Measurements from ENCODE around the gene PYGM. TPM values are rescaled to one million over a fixed set of nuclear protein-coding genes. Genes with fewer than 3 reads are reported as not detected.

PYGM gene
- total RNA-seq, 6 donors from 2014 or later, result 1.0 to 3.7 (median 1.5) TPM

DNA sequence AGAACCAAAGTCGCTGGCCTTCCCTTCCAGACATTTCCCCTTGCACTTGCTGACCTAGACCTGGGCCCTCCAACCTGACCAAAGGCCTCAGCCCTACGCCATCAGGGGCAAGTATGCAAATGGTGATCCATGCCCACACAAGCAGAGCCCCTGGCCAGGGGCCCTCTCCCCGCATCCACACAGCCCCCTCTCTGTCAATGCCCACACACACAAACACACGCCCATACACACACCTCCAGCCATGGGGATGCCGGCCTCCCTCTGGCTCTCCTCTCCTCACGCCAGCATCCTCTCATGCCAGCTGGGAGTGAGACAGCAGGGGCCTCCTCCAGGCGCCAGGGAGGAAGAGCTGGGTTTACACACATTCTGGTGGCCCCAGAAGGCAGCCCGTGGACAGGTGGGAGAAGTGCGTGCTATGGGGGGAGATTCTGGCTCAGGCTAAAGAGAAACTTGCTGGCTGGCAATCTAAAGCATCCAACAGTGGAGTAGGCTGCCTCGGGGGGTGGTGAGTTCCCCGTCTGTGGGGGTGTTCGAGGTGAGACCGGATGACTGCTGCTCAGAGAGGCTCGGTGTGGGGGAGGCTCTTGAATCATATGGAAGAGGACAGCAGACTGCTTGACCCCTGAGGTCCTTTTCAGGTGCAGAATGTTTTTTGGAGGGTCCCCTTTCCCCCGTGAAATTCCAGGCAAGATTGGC is 41.5 kb downstream of the PYGM start:
- H3K36me3 ChIP-seq, result no peaks in the 10 kb centered on the region
- H3K9me3 ChIP-seq, result no peaks in the 10 kb centered on the region
- DNase-seq, result peak in 1 of 2 donors; percentile 33
- H3K4me1 ChIP-seq, result peaks cover under 1 to 12% (median 5%) of the 10 kb centered on the region in 4 donors
- H3K27me3 ChIP-seq, result peaks cover 0 to 32% (median 16%) of the 10 kb centered on the region in 4 donors
- no peak overlapping the region for H3K27ac ChIP-seq
- no peak for ATAC-seq (ENCODE audit: low FRiP score in 2 of 2)
- H3K4me3 ChIP-seq, result no peak overlapping the region
- TF ChIP-seq EP300 (IDR thresholded peaks at IDR 0.05) (no peak), POLR2A (IDR thresholded peaks at IDR 0.05) (no peak), POLR2AphosphoS5 (IDR thresholded peaks at IDR 0.05) (no peak)
- TF ChIP-seq, protein P1, sequence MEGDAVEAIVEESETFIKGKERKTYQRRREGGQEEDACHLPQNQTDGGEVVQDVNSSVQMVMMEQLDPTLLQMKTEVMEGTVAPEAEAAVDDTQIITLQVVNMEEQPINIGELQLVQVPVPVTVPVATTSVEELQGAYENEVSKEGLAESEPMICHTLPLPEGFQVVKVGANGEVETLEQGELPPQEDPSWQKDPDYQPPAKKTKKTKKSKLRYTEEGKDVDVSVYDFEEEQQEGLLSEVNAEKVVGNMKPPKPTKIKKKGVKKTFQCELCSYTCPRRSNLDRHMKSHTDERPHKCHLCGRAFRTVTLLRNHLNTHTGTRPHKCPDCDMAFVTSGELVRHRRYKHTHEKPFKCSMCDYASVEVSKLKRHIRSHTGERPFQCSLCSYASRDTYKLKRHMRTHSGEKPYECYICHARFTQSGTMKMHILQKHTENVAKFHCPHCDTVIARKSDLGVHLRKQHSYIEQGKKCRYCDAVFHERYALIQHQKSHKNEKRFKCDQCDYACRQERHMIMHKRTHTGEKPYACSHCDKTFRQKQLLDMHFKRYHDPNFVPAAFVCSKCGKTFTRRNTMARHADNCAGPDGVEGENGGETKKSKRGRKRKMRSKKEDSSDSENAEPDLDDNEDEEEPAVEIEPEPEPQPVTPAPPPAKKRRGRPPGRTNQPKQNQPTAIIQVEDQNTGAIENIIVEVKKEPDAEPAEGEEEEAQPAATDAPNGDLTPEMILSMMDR (IDR thresholded peaks at IDR 0.05), result no peak
- WGBS, 2 donors, result 70 to 76% methylated on average over 15 of the region's 15 CpGs

DNA sequence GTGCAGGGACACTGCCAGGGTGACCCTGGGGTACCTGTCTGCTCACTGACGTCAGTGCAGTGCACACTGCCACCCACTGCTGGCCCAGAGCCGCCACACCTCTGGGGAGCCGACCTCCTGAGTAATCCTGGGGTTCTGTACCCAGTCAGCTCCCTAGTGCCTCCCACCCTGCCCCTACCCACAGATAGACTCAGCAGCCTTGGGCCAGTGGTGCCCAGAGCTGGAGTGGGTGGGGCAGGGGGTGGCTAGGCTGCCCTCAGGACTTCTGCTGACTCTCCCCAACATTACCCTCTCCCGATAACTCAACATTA is 42.6 kb downstream of the PYGM start:
- Histone ChIP-seq H3K27ac (no peak overlapping the region), H3K9me3 (no peaks in the 10 kb centered on the region), H3K4me3 (no peak overlapping the region), H3K4me1 (peaks cover 6 to 17% (median 13%) of the 10 kb centered on the region in 4 donors), H3K27me3 (peaks cover 0 to 42% (median 23%) of the 10 kb centered on the region in 4 donors), H3K36me3 (no peaks in the 10 kb centered on the region)
- TF ChIP-seq POLR2AphosphoS5 (IDR thresholded peaks at IDR 0.05), result no peak
- TF ChIP-seq, protein P1 (IDR thresholded peaks at IDR 0.05), result no peak
- no peak for TF ChIP-seq POLR2A (IDR thresholded peaks at IDR 0.05)
- TF ChIP-seq EP300 (IDR thresholded peaks at IDR 0.05), result no peak
- ATAC-seq (ENCODE audit: low FRiP score in 2 of 2) (no peak), DNase-seq (peak in 1 of 2 donors; percentile 36)
- 71 to 80% methylated on average over 1 to 4 of the region's 4 CpGs for WGBS, 2 donors

DNA sequence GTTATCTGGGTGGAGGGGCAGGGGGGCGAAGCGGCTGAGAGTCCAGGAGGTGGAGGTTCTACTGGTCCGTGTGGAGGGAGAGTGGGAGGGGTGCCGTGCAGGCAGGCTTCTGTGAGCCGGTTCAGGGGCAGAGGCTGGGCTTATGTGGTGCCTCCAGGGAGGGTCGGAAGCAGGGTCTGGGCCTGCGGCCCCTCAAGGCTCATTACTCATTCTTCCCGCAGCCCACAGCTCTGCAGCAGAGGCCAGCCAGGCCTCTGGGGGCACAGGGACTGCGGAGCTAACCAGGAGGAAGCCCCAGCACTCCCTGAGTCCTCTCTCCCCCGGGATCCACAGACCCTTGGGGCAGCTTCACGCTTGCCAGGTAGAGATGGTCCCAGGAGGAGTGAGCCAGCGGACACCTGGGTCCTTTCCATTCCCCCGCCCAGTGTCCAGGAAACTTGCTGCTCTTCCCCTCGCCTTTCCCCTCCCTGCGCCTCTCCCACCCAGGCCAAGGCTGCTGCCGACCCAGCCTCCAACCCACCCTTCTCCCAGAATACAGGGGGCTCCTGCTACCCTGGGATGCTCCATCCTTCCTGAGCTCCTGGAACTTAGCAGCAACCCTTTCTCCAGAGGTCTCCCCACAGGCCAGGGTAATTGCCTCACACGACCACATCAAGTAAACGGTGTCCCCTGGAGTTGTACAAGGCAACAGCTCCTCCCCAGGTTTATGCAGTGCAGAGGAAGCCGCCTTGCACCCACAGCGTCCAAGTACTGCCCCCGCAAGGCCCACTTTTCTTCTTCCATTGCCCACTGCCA is 43.1 kb downstream of the PYGM start:
- Histone ChIP-seq H3K9me3 (no peaks in the 10 kb centered on the region), H3K4me3 (no peak overlapping the region), H3K27ac (no peak overlapping the region), H3K36me3 (no peaks in the 10 kb centered on the region), H3K27me3 (peaks cover 0 to 47% (median 28%) of the 10 kb centered on the region in 4 donors), H3K4me1 (peaks cover 6 to 22% (median 13%) of the 10 kb centered on the region in 4 donors)
- no peak for TF ChIP-seq POLR2AphosphoS5 (IDR thresholded peaks at IDR 0.05)
- ATAC-seq (ENCODE audit: low FRiP score in 2 of 2), result no peak
- 34 to 53% methylated on average over 12 to 20 of the region's 21 CpGs for WGBS, 2 donors
- no peak for DNase-seq

DNA sequence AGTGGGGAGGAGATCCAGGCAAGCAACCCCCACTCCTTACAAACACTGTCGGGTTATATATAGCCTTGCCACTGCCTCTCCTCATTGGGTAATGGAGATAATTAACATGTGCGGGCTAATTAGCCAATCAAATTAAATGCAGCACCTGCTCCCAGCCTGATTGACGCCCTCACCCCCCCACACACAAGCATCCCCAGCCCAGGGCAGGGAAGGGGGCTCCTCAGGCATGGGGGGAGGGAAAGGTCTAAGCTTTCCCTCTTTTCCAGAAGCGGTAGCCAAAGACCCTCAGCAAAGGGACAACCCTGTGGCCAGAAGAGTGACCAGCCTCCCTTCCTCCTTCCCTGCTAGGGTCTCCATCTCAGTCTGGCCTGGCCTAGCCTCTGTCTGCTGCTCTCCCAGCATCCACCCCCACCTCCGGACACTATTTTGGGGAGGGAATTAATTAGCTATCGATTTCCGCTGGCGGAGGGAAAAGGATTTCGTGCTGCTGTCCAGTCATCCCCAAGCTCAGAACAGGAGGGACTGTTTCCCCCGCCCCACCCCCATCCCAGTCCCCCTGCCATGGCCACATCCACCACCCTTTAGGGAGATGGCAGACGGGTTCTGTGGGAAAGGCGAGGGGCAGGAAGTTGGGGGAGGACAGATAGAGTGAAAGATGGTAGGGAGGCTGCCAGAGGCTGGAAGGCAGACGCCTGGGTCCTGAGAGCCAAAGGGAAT is 43.9 kb downstream of the PYGM start:
- Histone ChIP-seq H3K4me1 (peaks cover 14 to 29% (median 15%) of the 10 kb centered on the region in 4 donors), H3K27me3 (peaks cover 2 to 55% (median 33%) of the 10 kb centered on the region in 4 donors), H3K4me3 (no peak overlapping the region), H3K9me3 (no peaks in the 10 kb centered on the region), H3K36me3 (no peaks in the 10 kb centered on the region), H3K27ac (no peak overlapping the region)
- no peak for TF ChIP-seq EP300 (IDR thresholded peaks at IDR 0.05)
- TF ChIP-seq, protein P1 (IDR thresholded peaks at IDR 0.05), result no peak
- no peak for TF ChIP-seq POLR2A (IDR thresholded peaks at IDR 0.05)
- TF ChIP-seq POLR2AphosphoS5 (IDR thresholded peaks at IDR 0.05), result no peak
- WGBS, 2 donors, result 29 to 50% methylated on average over 6 to 13 of the region's 13 CpGs
- DNase-seq (no peak), ATAC-seq (ENCODE audit: low FRiP score in 2 of 2) (no peak)

DNA sequence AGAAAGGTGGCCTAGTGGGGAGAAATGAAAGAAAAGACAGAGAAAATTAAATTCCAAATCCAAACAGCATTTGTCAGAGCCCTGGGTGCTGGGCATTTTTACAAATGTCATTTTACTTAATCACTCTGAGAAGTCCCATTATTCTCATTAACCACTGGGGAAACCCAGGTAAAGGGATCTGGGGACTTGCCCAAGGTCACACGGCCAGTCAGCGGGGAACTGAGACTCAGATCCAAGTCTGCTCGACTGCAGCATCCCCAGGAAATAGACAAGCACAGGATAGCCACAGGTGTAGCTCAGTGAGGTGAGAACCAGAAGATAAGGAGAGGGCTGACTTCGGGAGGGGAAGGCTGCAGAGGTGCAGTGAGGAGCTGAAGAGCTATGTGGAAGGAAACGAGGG is 44.7 kb downstream of the PYGM start:
- H3K4me1 ChIP-seq, result peaks cover 15 to 30% (median 15%) of the 10 kb centered on the region in 4 donors
- TF ChIP-seq POLR2AphosphoS5 (IDR thresholded peaks at IDR 0.05), result no peak
- no peak for TF ChIP-seq POLR2A (IDR thresholded peaks at IDR 0.05)
- no peak for TF ChIP-seq EP300 (IDR thresholded peaks at IDR 0.05)
- TF ChIP-seq, protein P1 (IDR thresholded peaks at IDR 0.05), result no peak
- no peaks in the 10 kb centered on the region for H3K36me3 ChIP-seq
- peaks cover 2 to 60% (median 34%) of the 10 kb centered on the region in 4 donors for H3K27me3 ChIP-seq
- no peak for ATAC-seq (ENCODE audit: low FRiP score in 2 of 2)
- no peak overlapping the region for H3K4me3 ChIP-seq
- no peak for DNase-seq
- 50 to 58% methylated on average over 5 of the region's 5 CpGs for WGBS, 2 donors
- H3K9me3 ChIP-seq, result no peaks in the 10 kb centered on the region
- H3K27ac ChIP-seq, result no peak overlapping the region
